HL-60 (cell line): ENCODE results near the gene MARCOL.
A peak's percentile ranks its signal among the peaks of the same experiment; 100 is the strongest.
"Not testable (repeated sequence)": the region's sequence is repeated elsewhere in the genome, so short reads cannot be mapped to it uniquely, and the experiment has no call there.

ENCODE experiments used
- DNase-seq, 2 experiments: peaks; one replicate each; pipeline ENCODE4 v3.0.0-alpha.2; 2010 to 2020; ENCODE audit warnings: low read depth in 1 of 2, low spot score in 1 of 2
- H3K27ac ChIP-seq: fragments of 250-450 bp; sonication (Bioruptor Pico); replicated peaks from 2 replicates; pipeline ENCODE4 v1.5.1; 2020; ENCODE audit warnings: mild to moderate bottlenecking, moderate library complexity
- H3K27me3 ChIP-seq: fragments of 250-450 bp; sonication (Bioruptor Pico); 2 replicates; pipeline ENCODE4 v1.5.1; 2021; ENCODE audit warnings: mild to moderate bottlenecking, moderate library complexity; ENCODE audit not compliant: insufficient read depth, poor library complexity, severe bottlenecking
- H3K4me3 ChIP-seq: replicated peaks from 2 replicates; pipeline ENCODE4 v1.5.1; 2011; ENCODE audit warnings: mild to moderate bottlenecking, control low read depth, low read length; ENCODE audit not compliant: insufficient read depth
- TF ChIP-seq, protein P1 (sequence below): IDR thresholded peaks from one replicate; pipeline ENCODE4 v1.5.1; 2011; ENCODE audit warnings: low read length, control low read depth, inconsistent platforms; ENCODE audit not compliant: insufficient read depth
- TF ChIP-seq, protein P2 (sequence below): IDR thresholded peaks from 2 replicates; pipeline ENCODE4 v1.6.1; 2012; ENCODE audit warnings: low read depth; ENCODE audit not compliant: insufficient replicate concordance

Gene MARCOL

DNA sequence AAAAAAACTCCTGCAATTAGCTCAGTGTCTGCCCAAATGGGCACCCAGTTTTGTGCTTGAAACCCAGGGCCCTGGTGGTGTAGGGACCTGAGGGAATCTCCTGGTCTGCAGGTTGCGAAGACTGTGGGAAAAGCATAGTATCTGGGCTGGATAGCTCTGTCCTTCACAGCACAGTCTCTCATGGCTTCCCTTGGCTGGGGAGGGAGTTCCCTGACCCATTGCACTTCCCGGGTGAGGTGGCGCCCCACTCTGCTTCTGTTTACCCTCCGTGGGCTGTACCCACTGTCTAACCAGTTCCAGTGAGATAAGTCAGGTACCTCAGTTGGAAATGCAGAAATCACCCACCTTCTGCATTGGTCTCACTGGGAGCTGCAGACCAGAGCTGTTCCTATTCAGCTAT lies 43.0 kb downstream of the MARCOL start:
- not testable (repeated sequence) for DNase-seq, H3K27ac ChIP-seq, H3K4me3 ChIP-seq, H3K27me3 ChIP-seq

DNA sequence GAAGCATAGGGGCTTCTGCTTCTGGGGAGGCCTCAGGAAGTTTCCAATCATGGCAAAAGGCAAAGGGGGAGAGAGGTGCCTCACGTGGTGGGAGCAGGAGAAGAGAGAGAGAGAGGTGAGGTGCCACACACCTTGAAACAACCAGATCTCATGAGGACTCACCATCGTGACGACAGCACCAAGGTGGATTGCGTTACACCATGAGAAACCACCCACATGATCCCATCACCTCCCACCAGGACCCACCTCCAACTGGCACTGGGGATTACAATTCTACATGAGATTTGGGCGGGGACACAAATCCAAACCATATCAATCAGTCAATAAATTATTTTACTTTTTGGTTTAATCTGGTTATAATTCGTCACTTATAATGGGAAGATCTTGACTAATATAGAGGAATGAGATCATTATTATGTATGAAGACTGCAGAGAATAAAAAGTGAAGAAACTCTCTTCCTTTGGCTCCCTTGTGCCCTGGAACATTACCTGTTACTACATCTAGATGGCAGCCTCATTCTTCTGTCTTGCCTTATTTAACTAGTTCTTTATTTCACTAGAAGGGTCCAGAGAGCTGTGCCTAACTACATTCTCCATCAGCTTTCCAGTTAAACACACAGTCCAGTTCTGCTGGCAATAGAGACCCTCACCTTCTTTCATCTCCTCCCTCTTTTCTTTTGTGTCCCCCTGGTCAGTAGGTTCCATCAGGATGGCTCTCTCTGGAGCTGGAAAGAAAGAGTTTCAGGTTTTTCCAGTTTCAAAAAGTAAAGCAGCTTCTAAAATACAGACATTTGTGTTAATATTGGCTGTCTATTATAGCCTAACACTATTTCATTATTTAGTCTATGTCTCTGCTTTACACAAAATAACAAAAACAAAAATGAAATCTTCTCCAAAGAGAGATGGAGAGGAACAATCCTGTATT lies 52.2 kb downstream of the MARCOL start:
- TF ChIP-seq, protein P1, sequence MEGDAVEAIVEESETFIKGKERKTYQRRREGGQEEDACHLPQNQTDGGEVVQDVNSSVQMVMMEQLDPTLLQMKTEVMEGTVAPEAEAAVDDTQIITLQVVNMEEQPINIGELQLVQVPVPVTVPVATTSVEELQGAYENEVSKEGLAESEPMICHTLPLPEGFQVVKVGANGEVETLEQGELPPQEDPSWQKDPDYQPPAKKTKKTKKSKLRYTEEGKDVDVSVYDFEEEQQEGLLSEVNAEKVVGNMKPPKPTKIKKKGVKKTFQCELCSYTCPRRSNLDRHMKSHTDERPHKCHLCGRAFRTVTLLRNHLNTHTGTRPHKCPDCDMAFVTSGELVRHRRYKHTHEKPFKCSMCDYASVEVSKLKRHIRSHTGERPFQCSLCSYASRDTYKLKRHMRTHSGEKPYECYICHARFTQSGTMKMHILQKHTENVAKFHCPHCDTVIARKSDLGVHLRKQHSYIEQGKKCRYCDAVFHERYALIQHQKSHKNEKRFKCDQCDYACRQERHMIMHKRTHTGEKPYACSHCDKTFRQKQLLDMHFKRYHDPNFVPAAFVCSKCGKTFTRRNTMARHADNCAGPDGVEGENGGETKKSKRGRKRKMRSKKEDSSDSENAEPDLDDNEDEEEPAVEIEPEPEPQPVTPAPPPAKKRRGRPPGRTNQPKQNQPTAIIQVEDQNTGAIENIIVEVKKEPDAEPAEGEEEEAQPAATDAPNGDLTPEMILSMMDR = peak; percentile 16
- TF ChIP-seq, protein P2, sequence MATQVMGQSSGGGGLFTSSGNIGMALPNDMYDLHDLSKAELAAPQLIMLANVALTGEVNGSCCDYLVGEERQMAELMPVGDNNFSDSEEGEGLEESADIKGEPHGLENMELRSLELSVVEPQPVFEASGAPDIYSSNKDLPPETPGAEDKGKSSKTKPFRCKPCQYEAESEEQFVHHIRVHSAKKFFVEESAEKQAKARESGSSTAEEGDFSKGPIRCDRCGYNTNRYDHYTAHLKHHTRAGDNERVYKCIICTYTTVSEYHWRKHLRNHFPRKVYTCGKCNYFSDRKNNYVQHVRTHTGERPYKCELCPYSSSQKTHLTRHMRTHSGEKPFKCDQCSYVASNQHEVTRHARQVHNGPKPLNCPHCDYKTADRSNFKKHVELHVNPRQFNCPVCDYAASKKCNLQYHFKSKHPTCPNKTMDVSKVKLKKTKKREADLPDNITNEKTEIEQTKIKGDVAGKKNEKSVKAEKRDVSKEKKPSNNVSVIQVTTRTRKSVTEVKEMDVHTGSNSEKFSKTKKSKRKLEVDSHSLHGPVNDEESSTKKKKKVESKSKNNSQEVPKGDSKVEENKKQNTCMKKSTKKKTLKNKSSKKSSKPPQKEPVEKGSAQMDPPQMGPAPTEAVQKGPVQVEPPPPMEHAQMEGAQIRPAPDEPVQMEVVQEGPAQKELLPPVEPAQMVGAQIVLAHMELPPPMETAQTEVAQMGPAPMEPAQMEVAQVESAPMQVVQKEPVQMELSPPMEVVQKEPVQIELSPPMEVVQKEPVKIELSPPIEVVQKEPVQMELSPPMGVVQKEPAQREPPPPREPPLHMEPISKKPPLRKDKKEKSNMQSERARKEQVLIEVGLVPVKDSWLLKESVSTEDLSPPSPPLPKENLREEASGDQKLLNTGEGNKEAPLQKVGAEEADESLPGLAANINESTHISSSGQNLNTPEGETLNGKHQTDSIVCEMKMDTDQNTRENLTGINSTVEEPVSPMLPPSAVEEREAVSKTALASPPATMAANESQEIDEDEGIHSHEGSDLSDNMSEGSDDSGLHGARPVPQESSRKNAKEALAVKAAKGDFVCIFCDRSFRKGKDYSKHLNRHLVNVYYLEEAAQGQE = no peak
- Histone ChIP-seq H3K4me3 (no peak overlapping the region), H3K27me3 (no peaks in the 10 kb centered on the region), H3K27ac (no peak overlapping the region)
- DNase-seq = no peak
